ENCODE data around the gene CCM2L.

CCM2L gene

DNA sequence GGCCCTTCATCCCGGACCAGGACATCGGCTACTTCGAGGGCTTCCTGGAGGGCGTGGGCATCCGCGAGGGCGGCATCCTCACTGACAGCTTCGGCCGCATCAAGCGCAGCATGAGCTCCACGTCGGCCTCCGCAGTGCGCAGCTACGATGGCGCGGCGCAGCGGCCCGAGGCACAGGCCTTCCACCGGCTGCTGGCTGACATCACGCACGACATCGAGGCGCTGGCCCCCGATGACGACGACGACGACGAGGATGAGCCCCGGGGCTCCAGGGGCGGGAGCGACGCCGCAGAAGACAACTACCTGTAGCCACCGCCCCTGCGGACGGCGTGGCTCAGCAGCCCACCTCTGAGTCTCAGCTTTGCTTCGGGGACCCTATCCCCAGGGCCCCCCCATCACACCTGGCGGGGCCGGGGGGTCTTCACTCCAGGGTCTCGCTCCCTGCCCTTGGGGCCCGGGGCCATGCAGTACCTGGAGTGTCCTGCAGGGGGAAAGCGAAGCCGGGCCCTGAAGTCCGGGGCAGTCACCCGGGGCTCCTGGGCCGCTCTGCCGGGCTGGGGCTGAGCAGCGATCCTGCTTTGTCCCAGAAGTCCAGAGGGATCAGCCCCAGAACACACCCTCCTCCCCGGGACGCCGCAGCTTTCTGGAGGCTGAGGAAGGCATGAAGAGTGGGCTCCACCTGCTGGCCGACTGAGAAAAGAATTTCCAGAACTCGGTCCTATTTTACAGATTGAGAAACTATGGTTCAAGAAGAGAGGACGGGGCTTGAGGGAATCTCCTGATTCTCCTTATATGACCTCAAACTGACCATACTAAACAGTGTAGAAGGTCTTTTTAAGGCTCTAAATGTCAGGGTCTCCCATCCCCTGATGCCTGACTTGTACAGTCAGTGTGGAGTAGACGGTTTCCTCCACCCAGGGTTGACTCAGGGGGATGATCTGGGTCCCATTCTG is 21.0 kb downstream of the CCM2L start:
- peak; percentile 50 to 52 for DNase-seq

DNA sequence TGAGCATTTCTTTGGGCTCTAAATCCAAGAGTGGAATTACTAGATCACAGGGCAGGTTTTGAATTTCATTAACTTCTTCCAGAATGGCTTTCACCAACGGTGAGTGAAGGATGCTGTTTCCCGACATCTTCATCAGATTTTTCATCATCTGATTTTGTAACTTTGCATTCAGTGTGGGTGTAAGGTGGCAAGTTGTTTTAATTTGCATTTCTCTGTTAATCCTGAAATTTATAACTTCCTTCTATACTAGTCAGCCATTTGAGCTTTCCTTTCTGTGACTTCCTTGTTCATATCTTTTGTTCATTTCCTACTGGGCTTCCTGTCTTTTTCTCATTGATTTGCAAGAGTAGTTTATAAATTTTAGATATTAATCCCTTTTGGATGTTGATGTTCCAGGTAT is 23.1 kb downstream of the CCM2L start:
- DNase-seq, result no peak

DNA sequence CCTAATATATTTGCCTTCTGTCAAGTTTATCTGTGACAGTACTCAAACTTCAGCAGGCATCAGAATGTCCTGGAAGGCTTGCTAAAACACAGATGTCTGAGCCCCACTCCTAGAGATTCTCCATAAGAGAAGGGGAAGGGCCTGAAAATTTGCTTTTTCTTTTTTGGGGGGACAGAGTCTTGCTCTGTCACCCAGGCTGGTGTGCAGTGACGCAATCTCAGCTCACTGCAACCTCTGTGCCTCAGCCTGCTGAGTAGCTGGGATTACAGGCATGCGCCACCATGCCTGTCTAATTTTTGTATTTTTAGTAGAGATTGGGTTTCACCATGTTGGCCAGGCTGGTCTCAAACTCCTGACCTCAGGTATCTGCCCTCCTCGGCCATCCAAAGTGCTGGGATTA is 23.5 kb downstream of the CCM2L start:
- DNase-seq, result peak in 1 of 2 donors; percentile 31

DNA sequence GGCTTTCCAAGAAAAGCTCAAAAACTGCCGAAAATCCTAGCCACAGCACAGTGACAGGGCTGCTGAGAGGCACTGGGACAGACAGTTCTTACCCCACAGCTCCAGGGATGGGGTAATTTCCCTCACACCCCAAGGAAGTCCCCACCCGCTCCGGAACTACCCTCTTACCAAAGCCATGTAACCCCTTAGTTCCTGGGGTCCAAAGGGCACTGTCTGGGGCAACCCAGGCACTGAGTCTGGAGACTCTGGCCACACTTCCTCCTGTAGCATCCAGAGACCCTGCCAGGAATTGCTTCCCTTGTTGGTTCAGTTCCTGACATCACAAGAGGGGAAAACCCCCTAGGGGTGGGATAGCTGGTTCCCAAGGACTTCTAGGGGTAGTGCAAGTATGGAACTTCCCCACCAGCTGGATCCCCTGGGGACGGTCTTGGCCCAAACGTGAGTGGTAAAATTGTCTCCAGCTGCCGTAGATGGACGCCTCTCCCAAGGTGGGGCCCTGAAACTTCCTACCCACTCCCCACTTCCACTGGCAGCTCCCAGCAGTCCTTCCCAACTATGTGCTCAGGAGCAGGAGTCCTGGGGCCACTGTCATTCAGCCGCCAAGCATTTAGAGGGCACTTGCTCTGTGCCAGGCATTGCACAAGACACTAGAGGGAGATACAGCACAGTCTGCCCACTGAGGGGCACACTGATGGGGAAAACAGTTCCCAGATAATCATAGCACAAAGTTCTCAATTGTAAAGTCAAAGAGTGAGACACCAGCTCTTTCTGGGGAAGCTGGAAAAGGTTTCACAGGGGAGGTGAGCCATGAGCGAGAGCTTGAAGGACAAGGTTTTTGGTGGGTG is 24.6 kb downstream of the CCM2L start:
- DNase-seq, result peak in 1 of 2 donors; percentile 75

DNA sequence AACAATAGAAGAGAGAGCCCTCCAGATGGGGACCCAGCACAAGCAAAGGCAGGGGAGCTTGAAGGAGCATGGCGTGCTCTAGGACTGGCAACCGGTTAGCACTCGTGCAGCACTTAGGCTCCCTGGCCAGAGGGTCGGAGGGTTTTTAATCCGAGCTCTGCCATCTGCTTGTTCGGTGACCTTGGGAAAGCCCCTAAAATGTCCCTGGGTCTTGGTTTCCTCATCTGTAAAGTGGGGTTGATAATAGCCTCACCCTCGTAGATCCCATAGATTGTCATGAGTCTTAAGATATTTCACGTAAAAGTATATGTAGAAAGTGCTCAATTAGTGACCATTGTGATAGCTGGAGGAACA is 25.2 kb downstream of the CCM2L start:
- no peak for DNase-seq

DNA sequence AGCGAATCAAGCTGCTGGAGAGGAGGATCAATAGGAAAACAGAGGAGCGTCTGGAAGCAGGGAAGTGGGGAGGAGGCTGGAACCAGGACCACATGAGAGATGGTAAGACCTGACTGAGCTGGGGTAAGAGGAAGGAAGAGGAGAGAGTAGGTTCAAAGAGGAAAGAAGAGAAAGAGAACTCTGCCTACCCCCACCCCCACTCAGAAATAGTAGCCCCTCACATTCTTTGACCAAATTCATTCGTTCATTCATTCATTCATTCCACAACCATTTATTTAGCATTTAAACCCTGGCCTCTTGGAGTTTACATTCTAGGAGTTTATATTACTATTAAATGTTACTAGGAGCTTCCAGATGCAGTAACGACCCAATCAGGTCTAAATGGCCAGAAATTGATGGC is 26.0 kb downstream of the CCM2L start:
- no peak for DNase-seq

DNA sequence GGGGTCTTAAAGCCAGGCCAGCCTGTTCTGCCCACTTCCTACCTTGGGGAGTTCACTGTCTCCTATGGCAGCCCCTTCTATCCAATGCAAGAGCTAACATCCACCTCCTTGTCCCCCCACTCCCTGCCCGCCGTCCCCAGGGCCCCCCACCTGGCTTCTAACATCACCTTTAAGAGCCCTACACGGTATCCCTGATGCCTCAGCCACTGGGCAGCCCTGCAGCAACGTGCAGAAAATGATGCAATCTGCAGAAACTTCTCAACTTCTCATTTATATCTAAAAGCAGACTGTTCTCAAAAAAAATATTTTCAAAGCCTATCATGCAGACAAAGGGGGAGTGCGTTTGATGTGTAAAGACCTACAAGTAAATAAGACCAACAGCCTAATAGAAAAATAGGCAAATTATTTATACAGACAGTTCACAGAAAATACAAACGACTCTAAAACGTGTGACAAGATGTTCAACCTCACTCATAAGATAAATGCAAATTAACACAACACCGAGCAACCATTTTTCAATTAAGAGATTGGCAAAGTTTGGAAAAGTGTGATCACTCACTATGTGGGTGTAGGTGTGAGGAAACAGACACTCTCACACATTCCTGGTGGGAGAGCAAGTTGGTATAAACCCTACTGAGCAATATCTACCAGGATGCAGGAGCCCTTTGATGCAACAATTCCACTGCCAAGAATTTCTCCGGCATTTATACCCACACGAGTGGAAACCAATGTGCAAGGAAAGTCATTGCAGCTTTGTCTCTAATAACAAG is 26.7 kb downstream of the CCM2L start:
- DNase-seq, result no peak

DNA sequence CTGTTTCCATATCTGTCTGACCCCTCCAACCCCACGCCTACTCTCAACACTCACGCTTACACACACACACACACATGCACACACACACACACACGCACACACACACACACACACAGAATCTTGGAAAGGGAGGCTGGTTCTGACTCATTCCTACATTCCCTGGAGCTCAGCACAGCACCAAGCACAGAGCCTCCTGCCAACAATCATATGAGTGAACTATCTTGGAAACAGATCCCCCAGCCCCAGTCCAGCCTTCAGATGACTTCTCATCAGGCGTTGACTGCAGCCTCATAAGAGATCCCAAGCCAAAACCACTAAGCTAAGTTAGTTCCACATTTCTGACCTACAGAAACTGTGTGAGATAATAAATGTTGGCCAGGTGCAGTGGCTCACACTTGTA is 27.7 kb downstream of the CCM2L start:
- DNase-seq, result no peak

DNA sequence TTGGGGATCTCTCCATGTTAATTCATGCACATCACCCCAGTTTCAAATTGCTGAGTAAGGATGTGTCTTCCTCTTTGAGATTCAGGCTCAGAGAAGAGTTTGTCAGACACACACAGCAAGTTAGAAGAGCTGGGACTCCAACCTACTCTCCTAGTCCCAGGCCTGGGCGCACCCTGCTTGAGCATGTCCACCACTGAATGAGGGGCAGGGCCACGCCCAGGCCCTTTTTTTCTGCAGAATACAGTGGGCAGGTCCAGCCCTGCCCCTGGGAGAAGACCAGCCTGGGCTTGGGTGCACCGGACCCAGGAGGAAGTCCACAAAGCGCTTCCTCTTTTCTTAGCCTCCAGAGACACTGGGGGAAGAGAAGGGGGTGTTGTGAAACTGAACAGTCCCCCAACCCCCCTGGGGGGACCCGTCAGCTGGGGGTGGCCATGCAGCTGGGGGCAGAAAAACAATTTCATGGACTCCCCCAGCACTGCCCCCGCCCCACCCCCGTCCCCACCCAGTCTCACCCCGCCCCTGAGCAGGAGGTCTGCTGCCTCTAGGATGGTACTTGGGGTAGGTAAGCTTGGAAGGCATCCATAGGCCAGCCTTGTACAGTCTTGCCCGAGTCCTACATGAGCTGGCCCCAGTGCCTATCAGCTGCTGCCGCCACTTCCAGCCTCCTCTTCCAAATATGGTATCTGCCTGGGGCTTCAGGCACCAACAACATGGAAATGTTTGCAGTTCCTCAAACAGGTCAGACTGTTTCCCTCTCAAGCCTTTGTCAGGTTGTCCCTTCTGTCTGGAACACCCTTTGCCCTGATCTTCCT is 30.1 kb downstream of the CCM2L start:
- peak in 1 of 2 donors; percentile 77 for DNase-seq

DNA sequence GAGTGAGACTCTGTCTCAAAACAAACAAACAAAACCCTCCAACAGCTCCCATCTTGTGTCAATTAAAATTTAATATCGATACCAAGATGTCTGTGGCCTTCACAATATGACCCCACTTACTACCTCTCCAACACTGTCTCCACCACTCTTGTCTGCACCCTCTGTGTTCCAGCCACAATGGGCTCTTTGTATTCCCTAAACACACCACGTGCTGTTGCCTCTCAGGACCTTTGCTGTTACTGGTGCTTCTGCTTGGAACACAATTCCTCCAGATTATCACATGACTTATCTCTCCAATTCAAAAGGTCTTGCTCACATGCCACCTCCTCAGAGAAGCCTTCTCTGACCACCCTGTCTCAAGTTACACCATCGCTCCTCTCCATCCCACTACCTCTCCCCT is 35.8 kb downstream of the CCM2L start:
- no peak for DNase-seq

DNA sequence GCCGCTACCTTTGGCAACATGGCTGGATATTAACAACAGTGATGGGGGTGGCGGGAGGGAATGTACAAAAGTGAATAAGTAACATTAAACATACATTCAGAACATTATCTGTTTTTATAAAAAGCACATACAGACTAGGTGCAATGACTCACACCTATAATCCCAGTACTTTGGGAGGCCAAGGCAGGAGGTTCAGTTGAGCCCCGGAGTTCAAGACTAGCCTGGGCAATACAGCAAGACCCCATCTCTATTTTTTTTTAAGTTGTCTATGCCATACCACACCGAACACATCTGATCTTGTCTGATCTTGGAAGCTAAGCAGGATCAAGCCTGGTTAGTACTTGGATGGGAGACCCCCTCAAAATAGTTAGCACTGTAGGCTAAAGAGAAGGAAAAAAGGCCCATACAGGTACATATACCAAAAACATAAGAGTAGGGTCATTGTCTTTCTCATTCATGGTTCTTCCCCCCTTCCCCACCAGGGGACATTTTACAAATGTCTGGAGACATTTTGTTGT is 40.1 kb downstream of the CCM2L start:
- DNase-seq, result no peak

DNA sequence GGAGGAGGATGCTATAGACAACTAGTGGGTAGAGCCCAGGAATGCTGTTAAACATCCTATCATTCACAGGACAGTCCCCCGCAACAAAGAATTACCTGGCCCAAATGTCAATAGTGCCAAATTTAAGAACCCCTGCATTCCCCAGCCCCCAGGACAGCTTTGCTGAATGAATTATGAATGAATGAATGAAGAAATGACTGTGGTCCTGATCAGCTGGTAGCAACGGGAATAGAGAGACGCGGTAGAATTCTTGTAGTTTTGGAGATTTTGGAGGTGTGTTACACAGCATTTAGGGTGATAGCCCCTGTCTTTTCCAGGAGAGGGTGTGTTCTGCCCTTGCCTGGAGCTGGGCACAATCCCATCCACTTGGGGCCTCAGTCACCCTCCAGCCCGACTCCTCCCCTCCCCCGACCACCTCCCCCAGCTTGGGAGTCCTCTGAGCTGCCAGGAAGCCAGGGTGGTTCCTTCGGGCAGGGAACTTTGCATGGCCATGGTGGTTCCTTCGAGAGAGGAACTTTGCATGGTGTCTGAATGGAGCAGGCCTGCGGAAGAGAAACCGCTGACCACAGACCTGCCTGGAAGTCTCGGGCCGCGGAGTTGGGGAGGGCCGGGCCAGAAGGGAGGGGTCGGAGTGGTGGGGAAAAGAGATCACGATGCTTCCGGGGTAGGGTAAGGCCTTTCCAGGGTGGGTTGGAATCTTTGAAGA is 40.8 kb downstream of the CCM2L start:
- peak in 1 of 2 donors; percentile 53 for DNase-seq

DNA sequence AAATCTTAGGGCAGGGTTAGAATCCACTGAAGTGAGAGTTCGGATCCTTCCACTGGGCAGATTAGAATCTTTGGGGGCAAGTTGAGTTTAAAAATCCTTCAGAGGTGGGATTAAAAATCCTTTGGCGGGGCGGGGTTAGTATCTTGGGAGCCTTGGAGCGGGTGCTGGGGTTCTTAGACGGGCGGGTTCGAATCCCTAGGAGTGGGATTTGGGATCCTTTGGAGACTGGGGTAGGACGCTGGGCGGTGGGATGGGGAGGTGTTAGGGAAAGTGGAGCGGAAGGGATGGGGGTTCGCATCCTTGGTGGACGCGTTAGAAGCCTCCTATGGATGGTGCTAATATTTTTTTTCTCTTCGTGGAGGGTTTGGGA is 41.5 kb downstream of the CCM2L start:
- no peak for DNase-seq

DNA sequence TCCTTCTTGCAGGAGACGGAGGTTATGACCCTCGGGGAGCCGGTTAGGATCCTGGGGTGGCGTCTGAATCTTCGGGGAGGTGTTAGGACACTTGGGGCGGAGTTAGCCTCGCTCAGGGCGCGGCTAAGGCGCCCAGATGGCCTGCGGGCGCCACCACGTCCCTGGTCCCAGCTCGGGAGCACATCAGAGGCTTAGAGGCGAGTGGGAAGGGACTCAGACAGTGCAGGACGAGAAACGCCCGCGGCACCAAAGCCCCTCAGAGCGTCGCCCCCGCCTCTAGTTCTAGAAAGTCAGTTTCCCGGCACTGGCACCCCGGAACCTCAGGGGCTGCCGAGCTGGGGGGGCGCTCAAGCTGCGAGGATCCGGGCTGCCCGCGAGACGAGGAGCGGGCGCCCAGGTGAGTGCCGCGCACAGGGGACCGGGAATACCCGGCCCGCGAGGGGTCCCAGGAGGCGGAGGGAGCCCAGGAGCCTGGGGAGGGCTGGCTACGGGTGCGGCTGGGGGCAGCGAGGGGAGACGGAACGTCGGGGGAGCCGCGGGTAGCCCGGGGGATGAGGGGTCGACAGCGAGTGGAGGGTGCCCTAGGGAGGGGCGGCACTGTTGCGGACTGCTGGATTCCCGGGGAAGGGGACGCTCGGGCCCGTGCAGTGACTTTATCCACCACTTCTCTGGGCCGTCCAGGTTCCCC is 42.0 kb downstream of the CCM2L start, which contains the start of gene HCK:
Gene HCK, plus strand, starts transcription at position 153 of the 688 bp plus-strand sequence.
- DNase-seq, result peak in 1 of 2 donors; percentile 68

DNA sequence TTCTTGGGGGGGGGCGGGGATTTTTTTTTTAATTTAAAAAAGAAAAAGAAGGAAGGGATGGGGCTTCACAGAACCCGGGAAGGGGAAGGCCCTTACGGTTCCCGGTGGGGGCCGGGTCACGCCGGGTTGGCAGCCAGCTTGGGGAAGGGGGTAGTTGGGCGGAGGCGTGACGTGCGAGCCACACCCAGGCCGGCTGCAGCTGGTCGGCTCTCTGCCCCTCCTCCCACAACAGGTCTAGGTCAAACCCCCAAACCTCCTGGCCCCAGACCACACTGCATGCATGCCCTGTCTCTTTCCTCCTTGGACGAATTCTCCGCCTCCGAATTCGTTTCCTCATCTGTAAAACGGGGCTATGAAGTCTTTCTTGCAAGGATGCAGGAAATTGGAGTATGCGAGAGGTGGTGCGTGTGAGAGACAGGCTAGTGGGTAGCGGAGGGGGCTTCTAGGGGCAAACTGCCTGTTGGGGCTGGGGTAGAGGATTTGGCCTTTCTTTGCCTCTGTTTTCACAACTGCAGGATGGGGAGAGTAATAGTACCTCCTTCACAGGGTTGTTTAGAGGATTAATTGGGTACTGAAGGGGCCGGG is 42.6 kb downstream of the CCM2L start:
- peak; percentile 28 to 85 for DNase-seq

DNA sequence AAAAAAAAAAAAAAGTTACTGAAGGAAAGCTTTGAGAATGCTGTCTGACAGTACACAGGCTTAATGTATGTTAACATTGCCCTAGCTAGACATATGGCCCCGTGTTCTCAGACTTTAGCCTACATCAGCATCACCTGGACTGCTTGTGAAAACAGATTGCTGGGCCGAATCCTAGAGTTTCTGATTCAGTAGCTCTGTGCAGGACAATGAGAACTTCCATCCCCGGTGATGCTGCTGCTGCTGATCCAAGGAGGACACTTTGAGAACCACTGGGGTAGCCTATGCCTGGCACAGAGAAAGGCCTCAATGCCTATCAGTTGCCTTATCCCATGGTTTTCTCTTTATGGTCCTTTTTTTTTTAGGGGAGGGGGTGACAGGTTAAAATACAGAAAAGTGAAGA is 43.4 kb downstream of the CCM2L start:
- DNase-seq, result no peak

DNA sequence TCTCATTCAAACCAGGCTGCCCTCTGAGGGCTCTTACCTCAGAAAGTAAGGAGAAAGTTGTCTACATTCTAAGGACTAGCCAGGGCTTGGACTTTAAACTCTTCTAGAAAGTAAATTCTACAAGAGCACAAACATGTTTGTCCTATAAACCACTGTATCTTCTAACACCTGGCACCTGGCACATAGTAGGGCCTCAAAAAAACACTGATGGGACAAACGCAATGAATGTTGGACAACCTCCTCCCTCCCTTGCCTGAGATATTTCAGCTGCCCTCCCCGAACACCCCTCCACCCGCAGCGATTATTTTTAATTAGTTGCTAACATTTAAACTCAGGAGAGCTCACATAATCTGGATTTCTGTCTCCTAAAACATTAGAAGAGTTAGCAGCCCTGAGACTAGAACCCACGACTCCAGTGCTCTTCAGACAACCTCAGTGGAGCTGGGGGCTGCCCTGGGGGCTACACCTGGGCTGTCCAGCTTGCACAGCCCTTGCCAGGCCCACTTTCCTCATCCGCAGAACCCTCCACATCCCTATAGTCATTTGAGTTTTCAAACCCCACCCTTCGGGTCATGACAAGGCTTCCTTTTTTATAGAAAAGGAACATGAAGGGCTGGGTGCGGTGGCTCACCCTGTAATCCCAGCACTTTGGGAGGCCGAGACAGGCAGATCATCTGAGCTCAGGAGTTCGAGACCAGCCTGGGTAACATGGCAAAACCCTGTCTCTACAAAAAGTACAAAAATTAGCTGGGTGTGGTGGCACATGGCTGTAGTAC is 46.7 kb downstream of the CCM2L start:
- DNase-seq, result peak in 1 of 2 donors; percentile 44

DNA sequence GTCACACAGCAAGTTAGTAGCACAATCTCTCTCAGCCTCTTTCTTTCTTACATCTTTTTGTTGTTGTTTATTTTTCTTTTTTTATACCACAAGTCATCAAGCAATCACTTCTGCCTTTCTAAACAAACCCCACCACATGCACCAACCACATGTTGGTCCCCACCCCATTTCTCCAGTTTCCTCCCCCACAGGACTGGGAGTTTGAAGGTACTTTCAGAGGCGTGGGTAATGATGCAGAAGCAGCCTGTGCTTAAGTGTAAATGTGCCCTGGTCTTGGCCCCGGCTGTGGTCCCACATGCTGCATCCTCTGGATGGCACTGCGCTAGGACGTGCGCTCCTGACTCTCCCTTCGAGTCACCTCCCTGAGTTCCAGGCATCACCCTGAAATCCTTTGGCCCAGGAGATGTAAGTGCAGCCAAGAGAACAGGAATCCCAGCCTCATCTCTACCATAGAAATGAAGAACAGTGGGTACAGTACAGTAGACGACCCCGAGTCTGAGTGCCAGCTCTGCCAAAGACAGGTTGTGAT is 47.5 kb downstream of the CCM2L start:
- no peak for DNase-seq

DNA sequence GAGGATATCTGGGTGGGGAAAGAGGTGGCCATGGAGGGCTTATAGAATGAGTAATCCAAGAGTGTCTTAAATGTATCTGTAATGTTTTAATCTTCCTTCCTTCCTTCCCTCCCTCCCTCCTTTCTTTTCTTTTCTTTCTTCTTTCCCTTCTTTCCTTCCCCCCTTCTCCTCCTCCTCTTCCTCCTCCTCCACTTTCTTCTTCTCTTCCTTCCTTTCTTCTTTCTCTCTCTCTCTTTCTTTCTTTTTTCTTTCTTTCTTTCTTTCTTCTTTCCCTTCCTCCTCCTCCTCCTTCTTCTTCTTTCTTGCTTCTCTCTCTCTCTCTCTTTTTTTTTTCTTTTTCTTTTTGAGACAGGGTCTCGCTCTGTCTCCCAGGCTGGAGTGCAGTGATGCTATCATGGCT is 49.0 kb downstream of the CCM2L start:
- DNase-seq, result no peak

Measured in CD4-positive, alpha-beta T cell treated with Interleukin-1 beta for 1 hour (primary cell).